ENCODE measurements around the gene CKAP2L. TPM values are rescaled to one million over a fixed set of nuclear protein-coding genes. Genes with fewer than 3 reads are reported as not detected.

The CKAP2L gene
- total and polyA plus RNA-seq, 9 of the 15 experiments (the other 6 are each of a cell fraction or from before 2014, with no cell fraction given), result 10.4 to 21.9 (median 14.2) TPM

DNA sequence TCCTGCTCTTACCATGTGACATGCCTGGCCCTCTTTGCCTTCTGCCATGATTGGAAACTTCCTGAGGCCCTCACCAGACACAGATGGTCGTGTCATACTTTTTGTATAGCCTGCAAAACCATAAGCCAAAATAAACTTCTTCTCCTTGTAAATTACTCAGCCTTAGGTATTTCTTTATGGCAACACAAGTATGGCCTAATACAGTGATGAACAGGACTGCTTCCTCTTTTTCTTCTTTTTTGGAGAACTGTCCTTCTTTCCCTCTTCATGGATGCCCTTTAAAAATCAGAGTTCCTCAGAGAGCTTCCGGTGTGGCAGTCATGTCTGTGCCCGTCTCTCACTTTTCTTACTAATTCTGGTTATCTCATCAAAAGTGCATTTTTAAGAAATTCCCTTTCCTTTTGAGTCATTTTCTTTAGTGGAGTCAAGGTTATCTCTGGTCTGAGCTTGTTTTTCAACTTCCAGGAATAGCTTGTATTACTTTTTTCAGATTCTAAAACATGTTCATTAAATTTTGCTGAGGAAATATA is 29.1 kb upstream of the CKAP2L start (continued):
- TF ChIP-seq NR2C1 (IDR thresholded peaks at IDR 0.05), result no peak
- TF ChIP-seq NR2C1 (tag; IDR thresholded peaks at IDR 0.05), result peak; percentile 66
- TF ChIP-seq CHD7 (IDR thresholded peaks at IDR 0.05; ENCODE audit: low read depth, low read length), result no peak
- no peak for TF ChIP-seq JUNB (CRISPR knock-in tag; conservative IDR thresholded peaks at IDR 0.05)
- TF ChIP-seq E2F3 (CRISPR knock-in tag; IDR thresholded peaks at IDR 0.05), result peak; percentile 44; the same call in 1 of the 2 replicates
- peak; percentile 68 for TF ChIP-seq SMAD4 (CRISPR knock-in tag; conservative IDR thresholded peaks at IDR 0.05)
- no peak for TF ChIP-seq HMGXB4 (CRISPR knock-in tag; IDR thresholded peaks at IDR 0.05)
- 0 out of 2 replicates have a peak, but pooled peaks have one; percentile 41 for TF ChIP-seq TEAD2 (tag; IDR thresholded peaks at IDR 0.05)
- no peak for TF ChIP-seq RBM34 (IDR thresholded peaks at IDR 0.05; ENCODE audit: borderline replicate concordance, insufficient read depth, low read length)
- 0 out of 2 replicates have a peak, but pooled peaks have one; percentile 1 for TF ChIP-seq ZNF316 (IDR thresholded peaks at IDR 0.05)
- no peak for TF ChIP-seq USF1 (CRISPR knock-in tag; IDR thresholded peaks at IDR 0.05)
- no peak for TF ChIP-seq RFX1 (IDR thresholded peaks at IDR 0.05)
- 0 out of 2 replicates have a peak, but pooled peaks have one; percentile 44 for TF ChIP-seq ZNF76 (CRISPR knock-in tag; IDR thresholded peaks at IDR 0.05; ENCODE audit: borderline replicate concordance)
- TF ChIP-seq ZNF197 (CRISPR knock-in tag; IDR thresholded peaks at IDR 0.05; ENCODE audit: low read depth), result peak; percentile 41; the same call in 1 of the 2 replicates
- TF ChIP-seq KDM5B (IDR thresholded peaks at IDR 0.05; ENCODE audit: insufficient replicate concordance, low read depth, low read length), result no peak
